ENCODE data around the gene DUS2. TPM values are rescaled to one million over a fixed set of nuclear protein-coding genes. Genes with fewer than 3 reads are reported as not detected.

Gene DUS2
- total RNA-seq, 1 experiment from 2014 or later: 19.9 TPM

- Histone ChIP-seq H3K9me2 (replicated peaks; ENCODE audit: low read length) (no peaks in the 10 kb centered on the region), H3K4me2 (ENCODE audit: low read length) (no peak overlapping the region), H3K9me3 (ENCODE audit: low read length) (no peaks in the 10 kb centered on the region), H3F3A (ENCODE audit: low read length, unreplicated experiment) (no peaks in the 10 kb centered on the region), H3K9ac (ENCODE audit: low read length) (no peak overlapping the region), H3K36me3 (ENCODE audit: low read depth, low read length) (0 out of 2 replicates have a peak, but pooled peaks cover 3% of the 10 kb centered on the region), H3K4me3 (ENCODE audit: low read length) (no peak overlapping the region), H3K79me2 (ENCODE audit: low read length) (no peaks in the 10 kb centered on the region), H2AFZ (ENCODE audit: low read length) (no peak overlapping the region), H3K27ac (ENCODE audit: low read length) (no peak overlapping the region), H3K4me1 (ENCODE audit: insufficient read depth, low read length) (peaks cover 8% of the 10 kb centered on the region), H3K27me3 (ENCODE audit: low read length) (no peaks in the 10 kb centered on the region), H4K20me1 (ENCODE audit: low read length) (no peaks in the 10 kb centered on the region)
- no peak for ATAC-seq
- POLR2A ChIA-PET (ENCODE audit: unreplicated experiment): no interaction called here
- no peak for TF ChIP-seq EZH2 (IDR thresholded peaks at IDR 0.05; ENCODE audit: low read length, unreplicated experiment)
- no peak for TF ChIP-seq EZH2phosphoT487 (IDR thresholded peaks at IDR 0.05; ENCODE audit: borderline replicate concordance, low read length)
- TF ChIP-seq, protein P1, sequence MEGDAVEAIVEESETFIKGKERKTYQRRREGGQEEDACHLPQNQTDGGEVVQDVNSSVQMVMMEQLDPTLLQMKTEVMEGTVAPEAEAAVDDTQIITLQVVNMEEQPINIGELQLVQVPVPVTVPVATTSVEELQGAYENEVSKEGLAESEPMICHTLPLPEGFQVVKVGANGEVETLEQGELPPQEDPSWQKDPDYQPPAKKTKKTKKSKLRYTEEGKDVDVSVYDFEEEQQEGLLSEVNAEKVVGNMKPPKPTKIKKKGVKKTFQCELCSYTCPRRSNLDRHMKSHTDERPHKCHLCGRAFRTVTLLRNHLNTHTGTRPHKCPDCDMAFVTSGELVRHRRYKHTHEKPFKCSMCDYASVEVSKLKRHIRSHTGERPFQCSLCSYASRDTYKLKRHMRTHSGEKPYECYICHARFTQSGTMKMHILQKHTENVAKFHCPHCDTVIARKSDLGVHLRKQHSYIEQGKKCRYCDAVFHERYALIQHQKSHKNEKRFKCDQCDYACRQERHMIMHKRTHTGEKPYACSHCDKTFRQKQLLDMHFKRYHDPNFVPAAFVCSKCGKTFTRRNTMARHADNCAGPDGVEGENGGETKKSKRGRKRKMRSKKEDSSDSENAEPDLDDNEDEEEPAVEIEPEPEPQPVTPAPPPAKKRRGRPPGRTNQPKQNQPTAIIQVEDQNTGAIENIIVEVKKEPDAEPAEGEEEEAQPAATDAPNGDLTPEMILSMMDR (conservative IDR thresholded peaks at IDR 0.05; ENCODE audit: low read depth, low read length): no peak
- CTCF ChIA-PET: no interaction called here
- intact Hi-C loops (cut with micrococcal nuclease): no loop called here
- DNase-seq: no peak
- BruUV-seq (replicated peaks): no TSS peak
Observed at GRCh38 chr16:68070249-68070730, 47.2 kb downstream of the DUS2 start.

GRCh38 chr16:68070806-68071517, 47.9 kb downstream of the DUS2 start:
- TF ChIP-seq EZH2 (IDR thresholded peaks at IDR 0.05; ENCODE audit: low read length, unreplicated experiment) (no peak), EZH2phosphoT487 (IDR thresholded peaks at IDR 0.05; ENCODE audit: borderline replicate concordance, low read length) (no peak)
- TF ChIP-seq, protein P1 (conservative IDR thresholded peaks at IDR 0.05; ENCODE audit: low read depth, low read length): no peak
- Histone ChIP-seq H4K20me1 (ENCODE audit: low read length) (no peaks in the 10 kb centered on the region), H3K9ac (ENCODE audit: low read length) (no peak overlapping the region), H3K27me3 (ENCODE audit: low read length) (no peaks in the 10 kb centered on the region), H3K27ac (ENCODE audit: low read length) (no peak overlapping the region), H3K4me2 (ENCODE audit: low read length) (no peak overlapping the region), H2AFZ (ENCODE audit: low read length) (no peak overlapping the region), H3K9me3 (ENCODE audit: low read length) (no peaks in the 10 kb centered on the region), H3K36me3 (ENCODE audit: low read depth, low read length) (peaks cover 3% of the 10 kb centered on the region; the same call in 1 of the 2 replicates), H3K4me1 (ENCODE audit: insufficient read depth, low read length) (peaks cover 8% of the 10 kb centered on the region), H3K79me2 (ENCODE audit: low read length) (no peaks in the 10 kb centered on the region), H3F3A (ENCODE audit: low read length, unreplicated experiment) (no peaks in the 10 kb centered on the region), H3K9me2 (replicated peaks; ENCODE audit: low read length) (no peaks in the 10 kb centered on the region), H3K4me3 (ENCODE audit: low read length) (no peak overlapping the region)
- ChIA-PET POLR2A (ENCODE audit: unreplicated experiment) (no interaction called here), CTCF (interaction anchor here (0.6 kb wide), 1 partner anchor 303 kb away, joined by 5 read pairs; no protein-coding TSS in a partner anchor)
- intact Hi-C loops (cut with micrococcal nuclease): no loop called here
- DNase-seq: no peak
- no TSS peak for BruUV-seq (replicated peaks)
- no peak for ATAC-seq

GRCh38 chr16:68071518-68071901, 48.4 kb downstream of the DUS2 start:
- Histone ChIP-seq H3K4me3 (ENCODE audit: low read length) (no peak overlapping the region), H3K4me2 (ENCODE audit: low read length) (no peak overlapping the region), H3K4me1 (ENCODE audit: insufficient read depth, low read length) (peaks cover 8% of the 10 kb centered on the region), H3K27ac (ENCODE audit: low read length) (no peak overlapping the region), H3K36me3 (ENCODE audit: low read depth, low read length) (peaks cover 3% of the 10 kb centered on the region; the same call in 1 of the 2 replicates), H2AFZ (ENCODE audit: low read length) (no peak overlapping the region), H3K9me3 (ENCODE audit: low read length) (no peaks in the 10 kb centered on the region), H3K9ac (ENCODE audit: low read length) (no peak overlapping the region), H3K9me2 (replicated peaks; ENCODE audit: low read length) (no peaks in the 10 kb centered on the region), H3F3A (ENCODE audit: low read length, unreplicated experiment) (no peaks in the 10 kb centered on the region), H4K20me1 (ENCODE audit: low read length) (no peaks in the 10 kb centered on the region), H3K27me3 (ENCODE audit: low read length) (no peaks in the 10 kb centered on the region), H3K79me2 (ENCODE audit: low read length) (no peaks in the 10 kb centered on the region)
- ChIA-PET CTCF (interaction anchor here (0.6 kb wide), 1 partner anchor 303 kb away, joined by 5 read pairs; no protein-coding TSS in a partner anchor), POLR2A (ENCODE audit: unreplicated experiment) (no interaction called here)
- DNase-seq: no peak
- intact Hi-C loops (cut with micrococcal nuclease): no loop called here
- no peak for ATAC-seq
- no TSS peak for BruUV-seq (replicated peaks)
- TF ChIP-seq, protein P1 (conservative IDR thresholded peaks at IDR 0.05; ENCODE audit: low read depth, low read length): no peak
- TF ChIP-seq EZH2 (IDR thresholded peaks at IDR 0.05; ENCODE audit: low read length, unreplicated experiment): no peak
- no peak for TF ChIP-seq EZH2phosphoT487 (IDR thresholded peaks at IDR 0.05; ENCODE audit: borderline replicate concordance, low read length)
